Putamen (tissue), 1 donor: ENCODE measurements around the gene APOF.
"Not testable (repeated sequence)": the region's sequence is repeated elsewhere in the genome, so short reads cannot be mapped to it uniquely, and the experiment has no call there.

Experiments
- DNase-seq: peaks from one replicate; pipeline ENCODE4 v3.0.0-alpha.2; 2016; ENCODE audit warnings: low spot score

The APOF gene

DNA sequence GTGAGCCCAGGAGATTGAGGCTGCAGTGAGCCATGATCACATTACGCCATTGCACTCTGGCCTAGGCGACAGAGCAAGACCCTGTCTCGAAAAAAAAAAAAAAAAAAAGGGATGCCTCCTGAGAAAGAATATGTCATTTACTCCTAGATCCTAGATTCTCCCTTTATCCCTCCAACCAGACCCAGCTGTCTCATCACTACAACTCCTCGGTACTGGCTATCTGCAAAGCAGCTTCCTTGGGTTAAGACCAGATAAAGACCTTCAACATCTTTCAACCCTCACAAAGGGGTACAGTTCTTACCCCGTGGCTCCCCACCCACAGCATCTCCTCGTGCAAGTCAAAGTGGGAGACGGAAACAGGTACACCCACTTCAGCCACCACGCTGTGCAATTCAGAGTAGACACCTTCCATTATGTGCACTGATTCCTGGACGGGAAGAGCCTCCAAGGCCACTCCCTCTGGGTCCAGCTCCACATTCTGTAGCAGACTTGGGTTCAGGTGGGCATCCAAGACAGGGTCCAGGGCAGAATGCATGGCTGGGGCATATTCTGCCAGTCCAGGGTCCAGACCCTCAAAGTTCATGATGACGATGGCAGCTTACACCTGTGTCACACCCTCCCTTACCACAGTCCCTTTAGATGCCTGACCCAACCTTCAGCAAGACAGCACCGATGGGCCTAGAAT is 30.0 kb downstream of the APOF start:
- no peak for DNase-seq

DNA sequence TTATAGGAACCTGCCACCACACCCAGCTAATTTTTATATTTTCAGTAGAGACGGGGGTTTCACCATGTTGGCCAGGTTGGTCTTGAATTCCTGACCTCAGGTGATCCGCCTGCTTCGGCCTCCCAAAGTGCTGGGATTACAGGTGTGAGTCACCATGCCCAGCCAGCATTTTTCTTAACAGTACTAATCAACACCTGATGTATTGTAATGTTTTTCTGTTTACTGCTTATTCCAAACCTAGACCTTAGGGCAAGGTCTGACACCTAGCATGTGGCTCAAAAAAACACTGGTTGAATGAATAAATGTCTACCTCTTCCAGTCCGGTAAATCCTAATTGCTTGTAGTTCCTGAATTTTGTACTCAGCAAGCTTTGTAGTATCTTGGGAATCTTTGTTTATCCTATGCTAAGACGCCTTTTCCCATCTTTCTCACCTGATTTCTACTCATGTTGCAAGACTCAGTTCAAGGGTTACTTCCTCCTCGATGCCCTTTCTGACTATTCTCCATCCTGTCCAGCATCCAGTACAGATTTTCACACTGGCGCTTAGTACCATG is 31.6 kb downstream of the APOF start:
- no peak for DNase-seq

DNA sequence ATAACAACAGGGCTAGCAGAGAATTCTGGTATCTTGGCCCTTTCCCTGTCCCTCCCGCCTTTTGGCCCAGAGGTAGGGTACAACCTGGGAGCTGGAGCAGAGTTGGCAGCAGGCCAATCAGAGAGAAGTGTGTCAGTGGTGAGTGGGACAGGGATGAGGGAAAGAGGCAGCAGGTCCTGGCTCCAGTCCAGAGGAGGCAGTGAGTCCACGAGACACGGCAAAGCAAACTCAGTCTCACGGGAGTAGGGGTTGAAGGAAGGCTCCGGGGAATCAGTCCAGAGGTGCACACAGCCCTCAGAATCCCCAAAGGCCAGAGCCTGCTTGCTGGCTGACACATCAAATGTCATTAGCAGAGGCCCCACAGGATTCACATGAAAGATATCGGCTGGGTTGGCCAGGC is 36.1 kb downstream of the APOF start:
- DNase-seq = no peak

GRCh38 chr12:56326126-56326525 is 36.5 kb downstream of the APOF start:
- DNase-seq = no peak

DNA sequence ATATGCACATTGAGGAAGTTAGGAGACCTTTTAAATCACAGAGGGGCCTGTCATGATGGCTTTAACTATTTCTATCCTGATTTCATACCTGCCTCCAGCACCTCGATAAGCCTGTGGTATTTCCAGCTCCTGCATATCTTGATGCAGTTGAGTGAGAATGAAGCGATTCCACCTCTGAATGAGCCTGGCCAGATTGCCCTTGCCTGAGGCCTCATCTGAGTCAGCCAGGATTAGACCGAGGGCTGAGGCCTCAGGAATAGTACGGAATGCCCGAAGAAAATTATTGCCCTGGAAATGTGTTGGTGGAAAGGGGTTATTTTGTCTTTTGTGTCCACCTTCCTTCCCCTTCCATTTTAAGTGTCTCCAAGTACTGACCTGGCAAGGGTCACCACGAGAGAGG is 38.5 kb downstream of the APOF start:
- DNase-seq = no peak

- not testable (repeated sequence) for DNase-seq
Measured at GRCh38 chr12:56321610-56322009, 41.0 kb downstream of the APOF start.

GRCh38 chr12:56321027-56321426 is 41.6 kb downstream of the APOF start:
- DNase-seq = no peak

GRCh38 chr12:56317675-56318074 is 45.0 kb downstream of the APOF start:
- no peak for DNase-seq

DNA sequence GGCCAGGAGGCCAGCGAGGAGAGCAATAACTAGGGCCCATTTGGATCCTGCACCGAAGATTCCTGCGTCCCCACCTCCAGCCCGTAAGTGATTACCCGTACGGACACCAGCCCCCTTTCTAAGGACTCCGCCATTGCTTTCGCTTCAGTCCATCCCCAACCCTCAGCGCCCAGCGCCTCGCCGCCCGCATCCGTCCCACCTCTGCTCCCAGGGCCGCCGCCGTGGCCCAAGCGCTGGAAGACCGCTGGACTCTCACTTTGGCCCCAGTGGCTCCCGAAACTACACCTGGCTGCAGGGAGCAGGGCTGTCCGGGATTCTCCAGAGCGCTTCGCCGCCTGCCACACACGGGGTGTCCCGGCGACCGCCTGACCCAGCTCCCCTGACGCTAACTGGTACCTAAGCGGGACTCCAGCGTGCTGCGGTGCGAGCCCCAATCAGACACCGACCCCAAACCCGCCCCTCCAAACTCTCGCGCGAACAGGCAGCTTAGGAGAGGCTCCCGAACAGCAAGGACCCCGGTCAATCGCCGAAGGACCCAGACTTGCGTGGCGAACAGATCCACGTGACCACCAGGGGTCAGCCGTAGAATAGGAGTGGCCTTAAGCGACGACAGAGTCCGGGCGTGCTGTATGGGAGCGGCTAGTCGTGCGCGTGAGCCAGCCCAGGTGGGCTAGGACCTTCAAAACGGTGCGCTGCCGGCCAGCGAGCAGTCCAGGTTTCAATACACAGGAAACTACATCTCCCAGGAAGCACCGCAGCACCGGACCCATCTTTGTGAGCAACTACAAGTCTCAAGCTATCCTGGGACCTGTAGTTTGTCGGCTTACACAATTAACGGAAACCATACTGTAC is 46.8 kb downstream of the APOF start, which contains the start of gene CNPY2:
CNPY2 (minus strand) TSS at position 367 of the 852 bp plus-strand sequence. CDS start 771 bp downstream, outside the sequence.
- peak; percentile 92 for DNase-seq

DNA sequence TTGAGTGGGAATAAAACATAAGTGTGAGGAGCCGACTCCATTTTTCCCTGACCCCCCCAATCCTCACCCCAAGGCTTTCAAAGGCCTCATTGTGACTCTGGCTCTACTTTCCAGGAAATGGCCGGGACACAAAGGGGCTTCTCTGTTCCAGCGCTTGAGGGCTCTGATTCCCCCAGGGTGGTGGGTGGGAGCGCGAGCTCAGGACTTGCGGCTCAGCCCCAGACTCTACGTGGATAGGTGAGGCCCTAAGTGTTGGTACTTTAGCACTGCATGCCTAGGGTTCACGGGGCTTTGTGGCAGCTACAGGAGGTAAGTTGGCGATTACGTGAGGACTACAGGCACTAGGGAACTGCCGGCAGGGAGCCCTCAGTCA is 47.4 kb downstream of the APOF start:
- DNase-seq = peak; percentile 71

- DNase-seq = no peak
Measured at GRCh38 chr12:56311003-56311402, 51.7 kb downstream of the APOF start.
